RPMI8226 (cell line): Measurements from ENCODE around the gene TRIM10.
"Not testable (repeated sequence)": the region's sequence is repeated elsewhere in the genome, so short reads cannot be mapped to it uniquely, and the experiment has no call there.

Source experiments
- DNase-seq: peaks from one replicate; pipeline ENCODE4 v3.0.0-alpha.2; 2015

The TRIM10 gene

GRCh38 chr6:30127238-30128093, 33.5 kb downstream of the TRIM10 start:
- no peak for DNase-seq

GRCh38 chr6:30122515-30122914, 38.5 kb downstream of the TRIM10 start:
- DNase-seq, result no peak

- no peak for DNase-seq
These were observed 39.3 kb downstream of the TRIM10 start for GRCh38 chr6:30121446-30122366.

- DNase-seq, result not testable (repeated sequence)
These were observed 42.3 kb downstream of the TRIM10 start for GRCh38 chr6:30118691-30119090.

GRCh38 chr6:30116724-30117123, 44.3 kb downstream of the TRIM10 start:
- DNase-seq, result no peak

- DNase-seq, result no peak
These were observed 47.2 kb downstream of the TRIM10 start for GRCh38 chr6:30113841-30114240.

- no peak for DNase-seq
These were observed 47.8 kb downstream of the TRIM10 start, which contains the start of gene TRIM31 for GRCh38 chr6:30113003-30113759. TRIM31 (minus strand) TSS chr6:30113090; CDS start chr6:30112805, 285 bp downstream.

- no peak for DNase-seq
These were observed 48.5 kb downstream of the TRIM10 start for GRCh38 chr6:30112402-30112994.

GRCh38 chr6:30111266-30111856, 49.6 kb downstream of the TRIM10 start:
- no peak for DNase-seq

GRCh38 chr6:30104661-30105060, 56.4 kb downstream of the TRIM10 start:
- DNase-seq, result no peak

GRCh38 chr6:30103872-30104179, 57.2 kb downstream of the TRIM10 start:
- DNase-seq, result no peak

GRCh38 chr6:30102970-30103871, 57.8 kb downstream of the TRIM10 start:
- peak; percentile 91 for DNase-seq

GRCh38 chr6:30102414-30102969, 58.5 kb downstream of the TRIM10 start:
- no peak for DNase-seq
